Measurements from ENCODE around the gene ZNF580.

DNA sequence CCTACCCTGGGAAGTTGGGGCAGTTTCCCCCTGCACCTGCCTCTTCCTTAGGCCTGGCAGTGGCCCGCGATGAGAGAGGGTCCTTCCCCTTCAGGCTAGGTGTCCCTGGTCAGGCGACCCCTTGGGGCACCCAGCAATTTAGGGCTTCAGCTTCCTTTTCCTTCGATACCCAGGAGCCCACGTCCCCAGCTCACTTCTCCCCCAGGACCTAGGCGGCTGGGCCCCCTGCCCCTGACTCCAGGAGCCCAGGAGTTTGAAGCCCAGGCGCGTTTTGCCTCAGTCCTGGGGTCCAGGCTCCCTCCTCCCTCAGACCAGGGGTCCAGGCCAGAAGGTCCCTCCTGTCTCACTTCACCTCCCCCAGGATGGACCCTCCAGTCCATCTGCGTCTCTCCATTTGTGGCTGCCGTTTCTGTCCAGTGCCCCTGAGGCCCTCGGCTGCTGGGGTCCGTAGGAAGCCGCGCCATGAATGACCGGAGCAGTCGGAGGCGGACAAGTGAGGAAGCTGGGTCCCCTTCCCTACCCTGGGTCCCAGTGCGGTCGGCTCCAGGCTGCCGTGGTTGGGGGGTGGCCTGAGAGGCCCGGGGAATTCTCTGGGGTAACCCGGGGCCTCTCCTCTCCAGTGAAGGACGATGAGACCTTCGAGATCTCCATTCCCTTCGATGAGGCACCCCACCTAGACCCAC is 7.9 kb downstream of the ZNF580 start:
- TF ChIP-seq EZH2 (IDR thresholded peaks at IDR 0.05) = no peak
- TF ChIP-seq, protein P1, sequence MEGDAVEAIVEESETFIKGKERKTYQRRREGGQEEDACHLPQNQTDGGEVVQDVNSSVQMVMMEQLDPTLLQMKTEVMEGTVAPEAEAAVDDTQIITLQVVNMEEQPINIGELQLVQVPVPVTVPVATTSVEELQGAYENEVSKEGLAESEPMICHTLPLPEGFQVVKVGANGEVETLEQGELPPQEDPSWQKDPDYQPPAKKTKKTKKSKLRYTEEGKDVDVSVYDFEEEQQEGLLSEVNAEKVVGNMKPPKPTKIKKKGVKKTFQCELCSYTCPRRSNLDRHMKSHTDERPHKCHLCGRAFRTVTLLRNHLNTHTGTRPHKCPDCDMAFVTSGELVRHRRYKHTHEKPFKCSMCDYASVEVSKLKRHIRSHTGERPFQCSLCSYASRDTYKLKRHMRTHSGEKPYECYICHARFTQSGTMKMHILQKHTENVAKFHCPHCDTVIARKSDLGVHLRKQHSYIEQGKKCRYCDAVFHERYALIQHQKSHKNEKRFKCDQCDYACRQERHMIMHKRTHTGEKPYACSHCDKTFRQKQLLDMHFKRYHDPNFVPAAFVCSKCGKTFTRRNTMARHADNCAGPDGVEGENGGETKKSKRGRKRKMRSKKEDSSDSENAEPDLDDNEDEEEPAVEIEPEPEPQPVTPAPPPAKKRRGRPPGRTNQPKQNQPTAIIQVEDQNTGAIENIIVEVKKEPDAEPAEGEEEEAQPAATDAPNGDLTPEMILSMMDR (IDR thresholded peaks at IDR 0.05) = no peak
- no peak for TF ChIP-seq EZH2phosphoT487 (IDR thresholded peaks at IDR 0.05)

All from neural progenitor cell (in vitro differentiated cells).